ENCODE measurements around the gene C16orf89.
"Not testable (repeated sequence)": the region's sequence is repeated elsewhere in the genome, so short reads cannot be mapped to it uniquely, and the experiment has no call there.

The C16orf89 gene

GRCh38 chr16:5084802-5085201 lies 19.0 kb upstream of the C16orf89 start:
- in situ Hi-C loops (cut with MboI; ENCODE audit: low sequenced_read_pairs): not testable (repeated sequence)

DNA sequence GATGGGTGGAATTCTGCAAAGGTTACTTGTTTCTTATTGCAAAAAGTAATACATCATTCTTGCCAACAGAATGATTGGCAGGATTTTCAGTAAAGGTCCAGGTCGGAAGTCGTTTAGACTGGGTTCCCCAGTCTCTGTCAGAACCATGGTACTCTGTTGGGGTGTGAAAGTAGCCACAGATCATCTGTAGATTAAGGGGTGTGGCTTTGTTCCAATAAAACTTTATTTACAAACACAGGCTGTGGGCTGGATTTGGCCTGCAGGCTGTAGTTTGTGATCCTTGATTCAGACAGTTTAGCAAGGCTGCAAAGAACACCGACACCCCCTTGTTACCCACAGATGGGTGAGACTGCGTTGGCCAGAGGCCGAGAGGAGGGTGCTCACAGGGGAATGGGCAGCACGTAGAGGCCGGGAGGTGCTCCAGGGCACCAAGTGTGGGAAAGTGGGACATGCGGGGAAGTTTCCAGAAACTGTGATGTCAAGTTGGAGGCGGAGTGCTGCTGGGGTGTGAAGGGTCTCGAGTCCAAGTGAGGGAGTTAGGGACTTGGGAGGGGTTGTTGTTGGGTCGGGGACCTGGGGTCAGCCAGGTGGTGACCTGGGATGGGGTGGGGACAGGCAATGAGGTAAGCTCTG lies 18.5 kb upstream of the C16orf89 start:
- in situ Hi-C loops (cut with MboI; ENCODE audit: low sequenced_read_pairs): not testable (repeated sequence)

DNA sequence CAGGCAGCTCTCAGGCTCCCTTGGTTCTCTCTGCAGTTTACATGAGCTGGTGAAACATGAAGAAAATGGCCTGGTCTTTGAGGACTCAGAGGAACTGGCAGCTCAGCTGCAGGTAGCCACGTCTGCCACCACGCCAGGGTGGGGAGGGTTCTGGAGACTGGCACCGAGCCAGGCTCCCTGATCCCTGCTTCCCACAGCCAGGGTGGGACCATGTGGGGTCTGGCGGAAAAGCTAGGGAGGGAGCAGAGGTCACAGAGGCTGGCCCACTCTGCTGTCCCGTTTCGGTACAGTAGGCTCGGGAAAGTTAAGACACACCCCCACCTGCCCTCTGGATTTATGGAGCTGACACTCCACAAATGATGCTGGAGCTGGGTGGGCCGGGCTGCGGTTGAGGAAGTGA lies 17.9 kb upstream of the C16orf89 start:
- in situ Hi-C loops (cut with MboI; ENCODE audit: low sequenced_read_pairs): not testable (repeated sequence)

GRCh38 chr16:5080996-5081395 lies 15.2 kb upstream of the C16orf89 start:
- in situ Hi-C loops (cut with MboI; ENCODE audit: low sequenced_read_pairs): not testable (repeated sequence)

GRCh38 chr16:5080461-5080860 lies 14.7 kb upstream of the C16orf89 start:
- in situ Hi-C loops (cut with MboI; ENCODE audit: low sequenced_read_pairs): not testable (repeated sequence)

DNA sequence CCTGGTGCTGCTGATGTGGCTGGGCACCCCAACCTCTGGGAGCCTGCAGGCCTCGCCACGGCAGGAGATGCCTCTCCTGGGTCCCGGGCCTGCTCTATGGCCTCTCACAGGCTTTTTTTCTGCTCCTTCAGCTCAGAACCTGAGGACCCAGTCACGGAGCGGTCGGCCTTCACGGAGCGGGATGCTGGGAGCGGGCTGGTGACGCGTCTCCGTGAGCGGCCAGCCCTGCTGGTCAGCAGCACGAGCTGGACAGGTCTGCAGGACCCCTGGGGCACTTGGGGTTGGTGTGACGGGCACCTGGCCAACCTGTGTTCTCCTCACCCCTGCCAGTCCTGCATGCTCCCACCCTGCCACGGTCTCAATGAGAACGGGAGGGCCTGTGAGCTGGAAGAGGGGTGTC lies 12.9 kb upstream of the C16orf89 start:
- in situ Hi-C loops (cut with MboI; ENCODE audit: low sequenced_read_pairs): no loop called here

GRCh38 chr16:5077304-5077703 lies 11.5 kb upstream of the C16orf89 start:
- in situ Hi-C loops (cut with MboI; ENCODE audit: low sequenced_read_pairs): no loop called here

DNA sequence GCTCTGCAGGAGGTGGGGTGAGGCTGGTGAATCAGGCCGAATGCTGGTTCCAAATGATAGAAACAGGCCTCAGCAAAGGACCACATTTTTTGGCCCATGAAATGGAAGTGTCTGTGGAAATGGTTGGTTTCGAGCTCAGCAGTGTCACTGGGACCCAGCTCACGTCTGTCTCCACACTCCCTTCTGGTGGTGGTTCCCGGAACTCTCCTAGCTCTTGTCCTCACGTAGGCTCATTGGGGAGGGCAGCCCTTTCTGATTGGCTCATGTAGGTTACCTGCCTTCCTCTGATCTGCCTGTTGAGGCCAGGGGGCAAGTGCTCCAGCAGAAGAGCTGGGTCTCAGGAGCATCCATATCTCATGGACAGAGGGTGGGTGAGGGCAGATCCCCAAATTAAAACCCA lies 9.9 kb upstream of the C16orf89 start:
- in situ Hi-C loops (cut with MboI; ENCODE audit: low sequenced_read_pairs): no loop called here

- in situ Hi-C loops (cut with MboI; ENCODE audit: low sequenced_read_pairs): not testable (repeated sequence)
Observed at GRCh38 chr16:5073771-5074170, 8.0 kb upstream of the C16orf89 start.

DNA sequence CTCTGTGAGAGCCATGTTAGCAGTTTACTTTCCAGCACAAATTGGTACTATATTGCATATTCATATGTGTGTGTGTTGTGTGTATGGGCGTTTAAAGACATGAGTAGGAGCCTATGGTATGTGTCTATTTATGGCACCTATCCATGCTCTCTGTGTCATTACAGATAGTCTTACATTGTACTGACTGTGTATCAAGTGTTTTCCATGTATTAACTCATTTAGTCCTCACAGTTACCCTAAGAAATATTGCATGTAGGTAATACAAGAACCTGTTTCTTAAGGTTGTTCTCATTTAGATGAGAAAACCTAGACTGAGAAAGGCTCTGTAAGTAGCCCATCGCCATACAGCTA lies 7.5 kb upstream of the C16orf89 start:
- in situ Hi-C loops (cut with MboI; ENCODE audit: low sequenced_read_pairs): no loop called here

GRCh38 chr16:5072334-5073278 lies 6.8 kb upstream of the C16orf89 start:
- in situ Hi-C loops (cut with MboI; ENCODE audit: low sequenced_read_pairs): no loop called here

DNA sequence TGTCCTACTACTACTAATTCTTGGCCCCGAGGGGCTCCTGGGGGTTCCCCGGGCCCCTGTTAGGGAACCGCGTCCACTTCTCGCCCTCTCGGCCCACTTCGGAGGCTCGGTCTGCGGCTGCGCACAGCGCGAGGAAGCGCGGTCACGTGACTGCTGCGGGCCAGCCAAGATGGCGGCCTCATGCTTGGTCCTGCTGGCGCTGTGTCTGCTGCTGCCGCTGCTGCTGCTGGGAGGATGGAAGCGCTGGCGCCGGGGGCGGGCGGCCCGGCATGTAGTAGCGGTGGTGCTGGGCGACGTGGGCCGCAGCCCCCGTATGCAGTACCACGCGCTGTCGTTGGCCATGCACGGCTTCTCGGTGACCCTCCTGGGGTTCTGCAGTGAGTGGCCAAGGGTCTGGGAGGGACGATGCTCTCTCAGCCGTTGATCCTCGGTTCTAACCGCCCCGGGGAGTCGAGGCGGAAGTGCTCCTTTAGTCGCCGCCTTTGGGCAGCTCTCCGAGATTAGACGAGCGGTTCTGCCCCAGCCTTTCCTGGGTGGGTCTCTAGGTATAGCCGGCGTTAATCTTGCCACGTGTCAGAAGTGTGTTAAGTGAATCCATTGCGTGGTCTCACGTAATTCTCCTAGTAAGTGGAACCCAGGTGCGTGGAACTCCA lies 6.1 kb upstream of the C16orf89 start, which contains the start of gene ALG1:
TSS of gene ALG1 (plus strand) at position 163 of the 653 bp plus-strand sequence. CDS start at position 170, 7 bp downstream.
- in situ Hi-C loops (cut with MboI; ENCODE audit: low sequenced_read_pairs): no loop called here

- in situ Hi-C loops (cut with MboI; ENCODE audit: low sequenced_read_pairs): no loop called here
Observed at GRCh38 chr16:5071341-5071680, 5.6 kb upstream of the C16orf89 start.

GRCh38 chr16:5070431-5071186 lies 4.9 kb upstream of the C16orf89 start:
- in situ Hi-C loops (cut with MboI; ENCODE audit: low sequenced_read_pairs): no loop called here

- in situ Hi-C loops (cut with MboI; ENCODE audit: low sequenced_read_pairs): no loop called here
Observed at GRCh38 chr16:5069854-5070253, 4.1 kb upstream of the C16orf89 start.

DNA sequence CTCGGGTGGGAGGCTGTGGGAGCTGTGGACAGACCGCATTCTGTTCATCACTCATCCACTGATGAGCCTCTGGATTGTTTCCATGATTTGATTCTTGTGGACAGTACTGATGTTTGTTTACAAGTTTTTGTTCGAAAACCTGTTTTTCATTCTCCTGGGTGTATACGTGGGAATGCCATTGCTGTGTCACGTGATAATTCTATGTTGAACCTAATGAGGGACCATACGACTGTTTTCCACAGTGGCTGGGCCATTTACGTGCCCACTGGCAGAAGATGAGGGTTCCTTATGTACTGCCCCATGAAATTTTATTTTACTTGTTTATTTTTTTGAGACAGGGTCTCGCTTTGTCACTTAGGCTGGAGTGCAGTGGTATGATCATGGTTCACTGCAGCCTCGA lies 3.3 kb upstream of the C16orf89 start:
- in situ Hi-C loops (cut with MboI; ENCODE audit: low sequenced_read_pairs): no loop called here

DNA sequence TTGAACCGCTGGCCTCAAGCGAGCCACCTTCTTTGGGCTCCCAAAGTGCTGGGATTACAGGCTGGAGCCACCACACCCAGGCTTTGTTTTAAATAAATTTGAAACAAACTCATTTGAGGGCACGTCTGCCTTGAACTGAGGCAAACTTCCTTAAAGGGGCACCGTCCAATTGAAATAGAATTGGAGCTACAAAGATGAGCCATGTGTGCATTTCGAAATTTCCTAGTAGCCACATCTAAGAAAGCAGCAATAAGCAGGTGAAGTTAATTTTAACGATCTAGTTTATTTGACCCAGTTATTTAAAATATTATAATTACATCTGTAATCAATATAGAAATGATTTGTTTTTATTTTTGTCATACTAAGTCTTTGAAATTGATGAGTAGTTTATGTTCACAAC lies 755 bp upstream of the C16orf89 start:
- in situ Hi-C loops (cut with MboI; ENCODE audit: low sequenced_read_pairs): no loop called here

GRCh38 chr16:5065326-5065725 lies 430 bp downstream of the C16orf89 start:
- in situ Hi-C loops (cut with MboI; ENCODE audit: low sequenced_read_pairs): no loop called here

- in situ Hi-C loops (cut with MboI; ENCODE audit: low sequenced_read_pairs): no loop called here
Observed at GRCh38 chr16:5064915-5065314, 841 bp downstream of the C16orf89 start.

- in situ Hi-C loops (cut with MboI; ENCODE audit: low sequenced_read_pairs): no loop called here
Observed at GRCh38 chr16:5062790-5063765, 2.7 kb downstream of the C16orf89 start.
